Measurements from ENCODE around the gene ISOC1. TPM values are rescaled to one million over a fixed set of nuclear protein-coding genes. Genes with fewer than 3 reads are reported as not detected.

The ISOC1 gene
- total and polyA plus RNA-seq, 8 donors: 22.7 to 51.6 (median 41.7) TPM

DNA sequence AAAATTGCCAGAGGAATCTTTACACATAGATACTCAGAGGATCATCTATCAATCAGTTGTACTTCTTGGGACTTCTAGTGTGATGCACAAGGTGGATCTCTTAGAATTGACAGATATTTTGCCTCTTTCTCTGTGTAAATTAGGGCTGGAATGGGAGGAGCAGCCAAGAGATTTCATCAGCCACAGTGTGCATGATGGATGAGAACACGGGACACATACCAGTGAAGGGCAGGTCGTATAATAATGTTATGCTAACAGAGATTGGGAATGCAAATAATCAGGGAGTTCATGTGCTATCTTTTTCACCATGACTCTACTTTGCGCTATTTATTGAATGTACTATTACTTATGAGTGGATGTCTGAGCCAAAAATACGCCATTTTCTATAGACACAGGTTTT is 43.3 kb upstream of the ISOC1 start:
- no peak overlapping the region for H3K27ac ChIP-seq
- no peaks in the 10 kb centered on the region for H3K4me1 ChIP-seq
- DNase-seq: no peak
- H3K36me3 ChIP-seq: no peaks in the 10 kb centered on the region
- TF ChIP-seq, protein P1, sequence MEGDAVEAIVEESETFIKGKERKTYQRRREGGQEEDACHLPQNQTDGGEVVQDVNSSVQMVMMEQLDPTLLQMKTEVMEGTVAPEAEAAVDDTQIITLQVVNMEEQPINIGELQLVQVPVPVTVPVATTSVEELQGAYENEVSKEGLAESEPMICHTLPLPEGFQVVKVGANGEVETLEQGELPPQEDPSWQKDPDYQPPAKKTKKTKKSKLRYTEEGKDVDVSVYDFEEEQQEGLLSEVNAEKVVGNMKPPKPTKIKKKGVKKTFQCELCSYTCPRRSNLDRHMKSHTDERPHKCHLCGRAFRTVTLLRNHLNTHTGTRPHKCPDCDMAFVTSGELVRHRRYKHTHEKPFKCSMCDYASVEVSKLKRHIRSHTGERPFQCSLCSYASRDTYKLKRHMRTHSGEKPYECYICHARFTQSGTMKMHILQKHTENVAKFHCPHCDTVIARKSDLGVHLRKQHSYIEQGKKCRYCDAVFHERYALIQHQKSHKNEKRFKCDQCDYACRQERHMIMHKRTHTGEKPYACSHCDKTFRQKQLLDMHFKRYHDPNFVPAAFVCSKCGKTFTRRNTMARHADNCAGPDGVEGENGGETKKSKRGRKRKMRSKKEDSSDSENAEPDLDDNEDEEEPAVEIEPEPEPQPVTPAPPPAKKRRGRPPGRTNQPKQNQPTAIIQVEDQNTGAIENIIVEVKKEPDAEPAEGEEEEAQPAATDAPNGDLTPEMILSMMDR (IDR thresholded peaks at IDR 0.05): no peak
- H3K27me3 ChIP-seq: no peaks in the 10 kb centered on the region
- H3K4me3 ChIP-seq: no peak overlapping the region
- no peak for ATAC-seq
- no peaks in the 10 kb centered on the region for H3K9me3 ChIP-seq
- intact Hi-C loops (cut with DNase I): no loop called here

GRCh38 chr5:129053438-129053837 is 41.1 kb upstream of the ISOC1 start:
- Histone ChIP-seq H3K27ac (no peak overlapping the region), H3K4me3 (no peak overlapping the region), H3K27me3 (no peaks in the 10 kb centered on the region), H3K36me3 (no peaks in the 10 kb centered on the region), H3K4me1 (no peaks in the 10 kb centered on the region), H3K9me3 (no peaks in the 10 kb centered on the region)
- ATAC-seq (no peak), DNase-seq (no peak)
- intact Hi-C loops (cut with DNase I): no loop called here
- TF ChIP-seq, protein P1 (IDR thresholded peaks at IDR 0.05): no peak

DNA sequence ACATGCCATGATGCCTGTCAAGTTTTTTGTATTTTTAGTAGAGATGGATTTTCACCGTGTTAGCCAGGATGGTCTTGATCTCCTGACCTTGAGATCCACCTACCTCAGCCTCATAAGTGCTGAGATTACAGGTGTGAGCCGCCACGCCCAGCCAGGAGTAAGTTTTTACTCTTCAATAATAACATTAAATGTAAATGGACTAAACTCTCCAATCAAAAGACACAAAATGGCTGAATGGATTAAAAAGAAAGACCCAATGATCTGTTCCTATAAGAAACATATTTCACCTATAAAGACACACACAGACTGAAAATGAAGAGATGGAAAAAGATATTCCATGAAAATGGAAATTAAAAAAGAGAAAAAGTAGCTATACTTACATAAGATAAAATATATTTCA is 37.2 kb upstream of the ISOC1 start:
- DNase-seq: no peak
- Histone ChIP-seq H3K27me3 (no peaks in the 10 kb centered on the region), H3K9me3 (no peaks in the 10 kb centered on the region), H3K27ac (no peak overlapping the region), H3K4me1 (no peaks in the 10 kb centered on the region), H3K4me3 (no peak overlapping the region), H3K36me3 (no peaks in the 10 kb centered on the region)
- TF ChIP-seq, protein P1 (IDR thresholded peaks at IDR 0.05): no peak
- ATAC-seq: no peak
- intact Hi-C loops (cut with DNase I): no loop called here

- Histone ChIP-seq H3K27me3 (no peaks in the 10 kb centered on the region), H3K9me3 (no peaks in the 10 kb centered on the region), H3K27ac (no peak overlapping the region), H3K4me1 (no peaks in the 10 kb centered on the region), H3K36me3 (no peaks in the 10 kb centered on the region), H3K4me3 (no peak overlapping the region)
- DNase-seq: no peak
- TF ChIP-seq, protein P1 (IDR thresholded peaks at IDR 0.05): no peak
- intact Hi-C loops (cut with DNase I): no loop called here
- no peak for ATAC-seq
Observed at GRCh38 chr5:129061849-129062248, 32.7 kb upstream of the ISOC1 start.

GRCh38 chr5:129063483-129064113 is 31.0 kb upstream of the ISOC1 start:
- intact Hi-C loops (cut with DNase I): no loop called here

More at GRCh38 chr5:129063483-129064113, 31.0 kb upstream of the ISOC1 start:
- TF ChIP-seq, protein P1 (IDR thresholded peaks at IDR 0.05): no peak
- ATAC-seq (no peak), DNase-seq (peak in 1 of 4 donors; percentile 19)
- H3K9me3 ChIP-seq: no peaks in the 10 kb centered on the region
- H3K27ac ChIP-seq: no peak overlapping the region
- H3K4me3 ChIP-seq: no peak overlapping the region
- no peaks in the 10 kb centered on the region for H3K4me1 ChIP-seq
- no peaks in the 10 kb centered on the region for H3K27me3 ChIP-seq
- no peaks in the 10 kb centered on the region for H3K36me3 ChIP-seq

Measured in left lung (tissue), 10 donors.